ENCODE results near the gene DIPK1A. TPM values are rescaled to one million over a fixed set of nuclear protein-coding genes. Genes with fewer than 3 reads are reported as not detected.

DIPK1A gene
- total and polyA plus RNA-seq, 2 donors (not counting 1 experiment from before 2014, with no cell fraction given), result 19.7 to 85.7 TPM

DNA sequence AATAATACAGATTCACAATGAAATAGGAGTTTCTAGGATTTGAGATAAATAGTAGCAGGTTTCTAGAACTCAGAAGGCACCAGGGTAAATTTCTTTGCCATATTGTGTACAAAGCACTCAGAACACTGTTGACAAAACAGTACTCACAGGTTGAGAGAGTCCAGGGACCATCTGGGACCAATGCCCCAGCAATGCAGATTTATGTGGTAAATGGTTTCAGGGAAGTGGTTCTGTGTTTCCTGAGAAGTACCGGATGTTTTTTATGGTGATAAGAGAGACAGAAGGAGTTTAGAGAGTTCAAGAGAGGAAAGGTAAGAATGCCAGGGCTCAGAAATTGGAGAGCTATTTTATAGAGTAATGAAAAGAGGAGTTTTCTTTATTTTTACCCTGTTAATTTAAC lies 29.6 kb upstream of the DIPK1A start:
- H3K36me3 ChIP-seq (ENCODE audit: control insufficient read depth, insufficient read depth, low read length), result no peaks in the 10 kb centered on the region
- TF ChIP-seq EZH2 (IDR thresholded peaks at IDR 0.05; ENCODE audit: low read length, missing control alignments), result no peak
- no peak for TF ChIP-seq CTCF (conservative IDR thresholded peaks at IDR 0.05 in 1 of 2, IDR thresholded peaks at IDR 0.05 in 1 of 2; ENCODE audit: low read depth in 1 of 2, low read length in 2 of 2)
- H3K79me2 ChIP-seq (ENCODE audit: control insufficient read depth, insufficient read depth, low read length), result no peaks in the 10 kb centered on the region
- no peak overlapping the region for H3K27ac ChIP-seq (ENCODE audit: insufficient read depth, low read length)
- H3K27me3 ChIP-seq (ENCODE audit: control insufficient read depth, insufficient read depth, low read length), result no peaks in the 10 kb centered on the region
- no peak overlapping the region for H3K4me2 ChIP-seq (ENCODE audit: extremely low read depth, insufficient read depth, low read length)
- no peak overlapping the region for H3K4me3 ChIP-seq (replicated peaks in 1 of 4; ENCODE audit: control extremely low read depth in 1 of 4, insufficient read depth in 1 of 4, low read depth in 3 of 4, low read length in 4 of 4)
- H3K4me1 ChIP-seq (ENCODE audit: control insufficient read depth, extremely low read depth, insufficient read depth, low read length), result no peaks in the 10 kb centered on the region
- H3K9ac ChIP-seq (ENCODE audit: insufficient read depth, low read length), result no peak overlapping the region
- H4K20me1 ChIP-seq (ENCODE audit: control insufficient read depth, extremely low read depth, insufficient read depth, low read length), result no peaks in the 10 kb centered on the region
- no peak for DNase-seq (ENCODE audit: low read depth in 2 of 2)
- no peak overlapping the region for H2AFZ ChIP-seq (ENCODE audit: low read length)
- no peaks in the 10 kb centered on the region for H3K9me3 ChIP-seq (ENCODE audit: control insufficient read depth, insufficient read depth, low read depth, low read length)

GRCh38 chr1:92989936-92990583 lies 28.8 kb upstream of the DIPK1A start:
- no peak overlapping the region for H3K27ac ChIP-seq (ENCODE audit: insufficient read depth, low read length)

GRCh38 chr1:92989253-92989652 lies 28.0 kb upstream of the DIPK1A start:
- no peak for DNase-seq (ENCODE audit: low read depth in 2 of 2)
- H2AFZ ChIP-seq (ENCODE audit: low read length), result no peak overlapping the region
- no peaks in the 10 kb centered on the region for H4K20me1 ChIP-seq (ENCODE audit: control insufficient read depth, extremely low read depth, insufficient read depth, low read length)
- TF ChIP-seq EZH2 (IDR thresholded peaks at IDR 0.05; ENCODE audit: low read length, missing control alignments) (no peak), CTCF (conservative IDR thresholded peaks at IDR 0.05 in 1 of 2, IDR thresholded peaks at IDR 0.05 in 1 of 2; ENCODE audit: low read depth in 1 of 2, low read length in 2 of 2) (no peak)
- H3K9ac ChIP-seq (ENCODE audit: insufficient read depth, low read length), result no peak overlapping the region
- H3K4me3 ChIP-seq (replicated peaks in 1 of 4; ENCODE audit: control extremely low read depth in 1 of 4, insufficient read depth in 1 of 4, low read depth in 3 of 4, low read length in 4 of 4), result no peak overlapping the region
- H3K27me3 ChIP-seq (ENCODE audit: control insufficient read depth, insufficient read depth, low read length), result no peaks in the 10 kb centered on the region
- H3K36me3 ChIP-seq (ENCODE audit: control insufficient read depth, insufficient read depth, low read length), result no peaks in the 10 kb centered on the region
- no peak overlapping the region for H3K27ac ChIP-seq (ENCODE audit: insufficient read depth, low read length)
- no peak overlapping the region for H3K4me2 ChIP-seq (ENCODE audit: extremely low read depth, insufficient read depth, low read length)
- H3K9me3 ChIP-seq (ENCODE audit: control insufficient read depth, insufficient read depth, low read depth, low read length), result no peaks in the 10 kb centered on the region
- H3K4me1 ChIP-seq (ENCODE audit: control insufficient read depth, extremely low read depth, insufficient read depth, low read length), result no peaks in the 10 kb centered on the region
- H3K79me2 ChIP-seq (ENCODE audit: control insufficient read depth, insufficient read depth, low read length), result no peaks in the 10 kb centered on the region

More at GRCh38 chr1:92989936-92990583, 28.8 kb upstream of the DIPK1A start:
- H3K4me3 ChIP-seq (replicated peaks in 1 of 4; ENCODE audit: control extremely low read depth in 1 of 4, insufficient read depth in 1 of 4, low read depth in 3 of 4, low read length in 4 of 4), result no peak overlapping the region
- TF ChIP-seq EZH2 (IDR thresholded peaks at IDR 0.05; ENCODE audit: low read length, missing control alignments) (no peak), CTCF (conservative IDR thresholded peaks at IDR 0.05 in 1 of 2, IDR thresholded peaks at IDR 0.05 in 1 of 2; ENCODE audit: low read depth in 1 of 2, low read length in 2 of 2) (no peak)
- no peaks in the 10 kb centered on the region for H4K20me1 ChIP-seq (ENCODE audit: control insufficient read depth, extremely low read depth, insufficient read depth, low read length)
- no peaks in the 10 kb centered on the region for H3K79me2 ChIP-seq (ENCODE audit: control insufficient read depth, insufficient read depth, low read length)
- H3K4me1 ChIP-seq (ENCODE audit: control insufficient read depth, extremely low read depth, insufficient read depth, low read length), result no peaks in the 10 kb centered on the region
- H3K27me3 ChIP-seq (ENCODE audit: control insufficient read depth, insufficient read depth, low read length), result no peaks in the 10 kb centered on the region
- H2AFZ ChIP-seq (ENCODE audit: low read length), result no peak overlapping the region
- H3K36me3 ChIP-seq (ENCODE audit: control insufficient read depth, insufficient read depth, low read length), result no peaks in the 10 kb centered on the region
- H3K4me2 ChIP-seq (ENCODE audit: extremely low read depth, insufficient read depth, low read length), result no peak overlapping the region
- no peaks in the 10 kb centered on the region for H3K9me3 ChIP-seq (ENCODE audit: control insufficient read depth, insufficient read depth, low read depth, low read length)
- H3K9ac ChIP-seq (ENCODE audit: insufficient read depth, low read length), result no peak overlapping the region
- peak; percentile 15 to 33 for DNase-seq (ENCODE audit: low read depth in 2 of 2)

Measured in fibroblast of lung (primary cell).